ENCODE results near the gene ADRA2B.
"Not testable (repeated sequence)": the region's sequence is repeated elsewhere in the genome, so short reads cannot be mapped to it uniquely, and the experiment has no call there.

- TF ChIP-seq POLR2A (IDR thresholded peaks at IDR 0.05; ENCODE audit: low read depth, low read length); POLR2AphosphoS5 (IDR thresholded peaks at IDR 0.05; ENCODE audit: insufficient read depth, low read depth, low read length); EZH2 (IDR thresholded peaks at IDR 0.05; ENCODE audit: borderline replicate concordance, low read depth, low read length, severe bottlenecking); JUN (IDR thresholded peaks at IDR 0.05; ENCODE audit: borderline replicate concordance, insufficient read depth, insufficient read length, low read depth); MYC (IDR thresholded peaks at IDR 0.05; ENCODE audit: low read depth, low read length); GATA2 (IDR thresholded peaks at IDR 0.05; ENCODE audit: insufficient read depth, insufficient read length, low read depth, low read length); FOS (IDR thresholded peaks at IDR 0.05; ENCODE audit: borderline replicate concordance, insufficient read depth, low read length): not testable (repeated sequence)
- TF ChIP-seq, protein P1, sequence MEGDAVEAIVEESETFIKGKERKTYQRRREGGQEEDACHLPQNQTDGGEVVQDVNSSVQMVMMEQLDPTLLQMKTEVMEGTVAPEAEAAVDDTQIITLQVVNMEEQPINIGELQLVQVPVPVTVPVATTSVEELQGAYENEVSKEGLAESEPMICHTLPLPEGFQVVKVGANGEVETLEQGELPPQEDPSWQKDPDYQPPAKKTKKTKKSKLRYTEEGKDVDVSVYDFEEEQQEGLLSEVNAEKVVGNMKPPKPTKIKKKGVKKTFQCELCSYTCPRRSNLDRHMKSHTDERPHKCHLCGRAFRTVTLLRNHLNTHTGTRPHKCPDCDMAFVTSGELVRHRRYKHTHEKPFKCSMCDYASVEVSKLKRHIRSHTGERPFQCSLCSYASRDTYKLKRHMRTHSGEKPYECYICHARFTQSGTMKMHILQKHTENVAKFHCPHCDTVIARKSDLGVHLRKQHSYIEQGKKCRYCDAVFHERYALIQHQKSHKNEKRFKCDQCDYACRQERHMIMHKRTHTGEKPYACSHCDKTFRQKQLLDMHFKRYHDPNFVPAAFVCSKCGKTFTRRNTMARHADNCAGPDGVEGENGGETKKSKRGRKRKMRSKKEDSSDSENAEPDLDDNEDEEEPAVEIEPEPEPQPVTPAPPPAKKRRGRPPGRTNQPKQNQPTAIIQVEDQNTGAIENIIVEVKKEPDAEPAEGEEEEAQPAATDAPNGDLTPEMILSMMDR (IDR thresholded peaks at IDR 0.05; ENCODE audit: extremely low read depth in 1 of 2, insufficient read depth in 1 of 2, low read depth in 1 of 2, low read length in 2 of 2) = not testable (repeated sequence)
- TF ChIP-seq, protein P2, sequence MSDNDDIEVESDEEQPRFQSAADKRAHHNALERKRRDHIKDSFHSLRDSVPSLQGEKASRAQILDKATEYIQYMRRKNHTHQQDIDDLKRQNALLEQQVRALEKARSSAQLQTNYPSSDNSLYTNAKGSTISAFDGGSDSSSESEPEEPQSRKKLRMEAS (IDR thresholded peaks at IDR 0.05; ENCODE audit: insufficient read depth, insufficient read length) = not testable (repeated sequence)
Observed at GRCh38 chr2:96071977-96072491, 44.3 kb downstream of the ADRA2B start.

Measured in endothelial cell of umbilical vein (primary cell).